B cell (primary cell): ENCODE results near the gene FMNL2. TPM values are rescaled to one million over a fixed set of nuclear protein-coding genes. Genes with fewer than 3 reads are reported as not detected.

Experiments used
- ATAC-seq: fragments of 200-7000 bp; cut with Tn5 transposase; one replicate; pipeline ENCODE4 v1.10.0; 2021; ENCODE audit warnings: low read depth, mild to moderate bottlenecking, moderate number of reproducible peaks, moderate library complexity
- CTCF ChIA-PET: fragments of 350-600 bp; sonication (Branson Sonifier 250); formaldehyde crosslinking; loops from one replicate; lab custom pipeline; 2021; ENCODE audit warnings: antibody characterized with exemption, inconsistent platforms; lab: Charles Lee
- POLR2A ChIA-PET: fragments of 350-600 bp; sonication (Branson Sonifier 250); formaldehyde crosslinking; loops from one replicate; lab custom pipeline; 2021; ENCODE audit warnings: antibody characterized with exemption; lab: Charles Lee
- DNase-seq: peaks from one replicate; pipeline ENCODE4 v3.0.0; 2013
- H2AFZ ChIP-seq: 2 replicates; pipeline ENCODE4 v1.6.1; 2012; ENCODE audit warnings: mild to moderate bottlenecking, low read depth, low read length; ENCODE audit not compliant: insufficient read depth, poor library complexity, severe bottlenecking
- H3K27ac ChIP-seq, 2 donors: 1 replicate in 1 of 2; 2 replicates in 1 of 2; pipeline ENCODE4 v1.5.1; 2012 to 2013; ENCODE audit warnings: low read length in 2 of 2, mild to moderate bottlenecking in 2 of 2, moderate library complexity in 1 of 2
- H3K27me3 ChIP-seq, 4 experiments: fragments of 200-600 bp in 1 of 4; sonication (generic) in 1 of 4; replicated peaks in 1 of 4; 1 replicate in 2 of 4; 2 replicates in 2 of 4; pipeline versions ENCODE4 v1.6.1 to v1.7.0; 2013 to 2016; ENCODE audit warnings: low read length in 3 of 4, mild to moderate bottlenecking in 2 of 4, mixed read lengths in 1 of 4, moderate library complexity in 1 of 4; ENCODE audit not compliant: insufficient read depth in 4 of 4, control insufficient read depth in 3 of 4; ENCODE audit errors: control extremely low read depth in 1 of 4
- H3K36me3 ChIP-seq, 2 experiments: replicated peaks in 1 of 2; 1 replicate in 1 of 2; 2 replicates in 1 of 2; pipeline versions ENCODE4 v1.6.1 to v1.7.1; 2013; ENCODE audit warnings: low read length in 1 of 2; ENCODE audit not compliant: insufficient read depth in 2 of 2, control insufficient read depth in 1 of 2; ENCODE audit errors: control extremely low read depth in 1 of 2, extremely low read depth in 1 of 2
- H3K4me1 ChIP-seq, 2 donors: fragments of 200-600 bp in 1 of 2; sonication (generic) in 1 of 2; 1 replicate in 1 of 2; 2 replicates in 1 of 2; pipeline versions ENCODE4 v1.5.1 to v1.6.1; 2013 to 2017; ENCODE audit warnings: low read length in 2 of 2; ENCODE audit not compliant: control insufficient read depth in 2 of 2, insufficient read depth in 2 of 2
- H3K4me2 ChIP-seq: replicated peaks from 2 replicates; pipeline ENCODE3; 2012; ENCODE audit warnings: mild to moderate bottlenecking, low read depth, low read length; ENCODE audit not compliant: poor library complexity, severe bottlenecking
- H3K4me3 ChIP-seq, 5 experiments: fragments of 200-600 bp in 1 of 5; sonication (generic) in 1 of 5; 1 replicate in 3 of 5; 2 replicates in 2 of 5; pipeline versions ENCODE4 v1.5.1 to v1.7.0; 2011 to 2016; ENCODE audit warnings: low read length in 4 of 5, mild to moderate bottlenecking in 4 of 5, low read depth in 2 of 5, control low read depth in 1 of 5, moderate library complexity in 1 of 5; ENCODE audit not compliant: insufficient read depth in 1 of 5; ENCODE audit errors: control extremely low read depth in 1 of 5, extremely low read depth in 1 of 5
- H3K79me2 ChIP-seq: fragments of 200-600 bp; sonication (generic); one replicate; pipeline ENCODE4 v1.6.0; 2016; ENCODE audit warnings: low read length; ENCODE audit not compliant: control insufficient read depth, insufficient read depth
- H3K9ac ChIP-seq: fragments of 200-600 bp; sonication (generic); 2 replicates; pipeline ENCODE4 v1.6.1; 2017; ENCODE audit warnings: mild to moderate bottlenecking, low read length, moderate library complexity
- H3K9me3 ChIP-seq, 3 donors: one replicate each; pipeline versions ENCODE4 v1.6.1 to v1.7.1; 2013; ENCODE audit warnings: low read length in 2 of 3; ENCODE audit not compliant: control insufficient read depth in 2 of 3, insufficient read depth in 1 of 3; ENCODE audit errors: control extremely low read depth in 1 of 3
- H4K20me1 ChIP-seq: 2 replicates; pipeline ENCODE4 v1.6.0; 2012; ENCODE audit warnings: mild to moderate bottlenecking, low read length; ENCODE audit not compliant: insufficient read depth, control insufficient read depth, poor library complexity, severe bottlenecking
- H3K27ac Mint-ChIP-seq: one replicate; pipeline ENCODE4 v1.8.0; 2021; ENCODE audit warnings: mixed read lengths
- H3K27me3 Mint-ChIP-seq: one replicate; pipeline ENCODE4 v1.8.0; 2021; ENCODE audit warnings: mixed read lengths
- H3K4me1 Mint-ChIP-seq: one replicate; pipeline ENCODE4 v1.8.0; 2021; ENCODE audit warnings: mixed read lengths
- H3K4me3 Mint-ChIP-seq: one replicate; pipeline ENCODE4 v1.8.0; 2021; ENCODE audit warnings: mixed read lengths
- H3K9me3 Mint-ChIP-seq: one replicate; pipeline ENCODE4 v1.8.0; 2022; ENCODE audit warnings: mixed read lengths; ENCODE audit not compliant: insufficient read depth
- CTCF ChIP-seq: fragments of 200-600 bp; IDR thresholded peaks from one replicate; pipeline ENCODE4 v1.8.0; 2022; ENCODE audit warnings: antibody characterized with exemption, mild to moderate bottlenecking
- EZH2 ChIP-seq: IDR thresholded peaks from 2 replicates; pipeline ENCODE4 v1.6.1; 2012; ENCODE audit warnings: borderline replicate concordance, low read depth, mild to moderate bottlenecking, moderate library complexity, low read length; ENCODE audit not compliant: insufficient read depth, poor library complexity, severe bottlenecking
- WGBS: methylation state at CpG from one replicate; pipeline ENCODE4 v1.1.5; 2013; ENCODE audit warnings: missing lambda C conversion rate; ENCODE audit not compliant: insufficient coverage; 5-methylcytosine and 5-hydroxymethylcytosine counted together
- intact Hi-C: fragments of 100-400 bp; cut with micrococcal nuclease; formaldehyde crosslinking; loops from one replicate; pipeline ENCODE4 v1.10.0; 2022
- polyA plus RNA-seq: library from polyadenylated mRNA; depleted of rRNA; stranded (reverse); fragments of >200 nt; gene quantifications from 2 replicates; pipeline ENCODE4 v1.2.3, GENCODE V29; 2012
- total RNA-seq, 2 donors: library from RNA; stranded (reverse); fragments of 120-200 nt in 1 of 2; gene quantifications; 1 replicate in 1 of 2; 2 replicates in 1 of 2; pipeline versions ENCODE4 v1.2.3 to v1.2.4, GENCODE V29; 2013 to 2022

The FMNL2 gene
- total and polyA plus RNA-seq, 2 donors (not counting 1 experiment from before 2014, with no cell fraction given), result 0.73 to 8.8 TPM

- CTCF ChIA-PET, result no interaction called here
- 100% methylated on average over 2 of the region's 3 CpGs for WGBS
- H3K79me2 ChIP-seq, result no peaks in the 10 kb centered on the region
Observed at GRCh38 chr2:152347076-152347475, 12.1 kb downstream of the FMNL2 start.

DNA sequence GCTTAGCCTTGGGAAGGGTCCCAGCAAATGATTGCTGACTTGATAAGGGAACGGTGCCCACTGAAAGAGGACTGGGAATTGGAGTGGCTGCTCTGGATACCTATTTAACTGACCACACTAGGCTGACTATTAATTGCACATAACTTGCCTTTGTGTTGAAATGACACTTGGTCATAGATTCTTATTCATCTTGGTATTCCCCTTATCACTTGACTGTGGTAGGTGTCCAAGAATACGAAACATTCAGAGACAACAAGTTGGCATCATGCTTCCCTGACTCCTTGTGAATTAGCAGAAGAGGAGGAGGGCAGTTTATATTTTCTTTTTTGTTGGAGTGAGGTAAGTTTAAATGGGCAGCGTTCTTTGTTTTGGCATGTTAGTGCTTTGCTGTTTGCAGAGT is 13.4 kb downstream of the FMNL2 start:
- no peaks in the 10 kb centered on the region for H3K36me3 ChIP-seq
- no peak overlapping the region for H3K27ac ChIP-seq
- H3K27me3 Mint-ChIP-seq, result no peaks in the 10 kb centered on the region
- H3K4me1 ChIP-seq, result no peaks in the 10 kb centered on the region
- H3K4me3 ChIP-seq, result no peak overlapping the region
- H2AFZ ChIP-seq, result no peak overlapping the region
- H3K27ac Mint-ChIP-seq, result no peak overlapping the region
- DNase-seq, result peak; percentile 5
- no peaks in the 10 kb centered on the region for H3K9me3 Mint-ChIP-seq
- H3K4me1 Mint-ChIP-seq, result no peaks in the 10 kb centered on the region
- H3K79me2 ChIP-seq, result no peaks in the 10 kb centered on the region
- H4K20me1 ChIP-seq, result no peaks in the 10 kb centered on the region
- no peaks in the 10 kb centered on the region for H3K27me3 ChIP-seq
- no peaks in the 10 kb centered on the region for H3K9me3 ChIP-seq
- no peak overlapping the region for H3K4me2 ChIP-seq
- WGBS, result 44% methylated on average over 1 of the region's 3 CpGs
- no peak for ATAC-seq
- H3K9ac ChIP-seq, result no peak overlapping the region
- ChIA-PET POLR2A (no interaction called here), CTCF (no interaction called here)
- intact Hi-C loops, result no loop called here
- no peak for TF ChIP-seq CTCF
- no peak overlapping the region for H3K4me3 Mint-ChIP-seq

More at GRCh38 chr2:152347076-152347475, 12.1 kb downstream of the FMNL2 start:
- no peak overlapping the region for H3K4me3 Mint-ChIP-seq
- TF ChIP-seq CTCF (no peak), EZH2 (no peak)
- H3K9me3 Mint-ChIP-seq, result no peaks in the 10 kb centered on the region
- no peaks in the 10 kb centered on the region for H3K4me1 Mint-ChIP-seq
- Histone ChIP-seq H3K9me3 (no peaks in the 10 kb centered on the region), H4K20me1 (no peaks in the 10 kb centered on the region), H3K36me3 (no peaks in the 10 kb centered on the region), H2AFZ (no peak overlapping the region), H3K9ac (no peak overlapping the region), H3K27ac (no peak overlapping the region), H3K4me1 (no peaks in the 10 kb centered on the region), H3K27me3 (no peaks in the 10 kb centered on the region), H3K4me2 (no peak overlapping the region), H3K4me3 (no peak overlapping the region)
- DNase-seq (no peak), ATAC-seq (no peak)
- intact Hi-C loops, result no loop called here
- no peak overlapping the region for H3K27ac Mint-ChIP-seq
- H3K27me3 Mint-ChIP-seq, result no peaks in the 10 kb centered on the region
- POLR2A ChIA-PET, result no interaction called here
